Adipocyte (in vitro differentiated cells): ENCODE data around the gene EFNA5.
"Not testable (repeated sequence)": the region's sequence is repeated elsewhere in the genome, so short reads cannot be mapped to it uniquely, and the experiment has no call there.

Source experiments
- DNase-seq: peaks from one replicate; pipeline ENCODE4 v3.0.0-alpha.2; 2015; ENCODE audit warnings: low read depth
- H3K27me3 ChIP-seq: replicated peaks from 2 replicates; pipeline ENCODE4 v1.7.0; 2013; ENCODE audit warnings: mild to moderate bottlenecking, low read length, moderate library complexity; ENCODE audit not compliant: control insufficient read depth, insufficient read depth
- H3K36me3 ChIP-seq: 2 replicates; pipeline ENCODE4 v1.7.0; 2013; ENCODE audit warnings: low read length, mild to moderate bottlenecking, moderate library complexity; ENCODE audit not compliant: control insufficient read depth, insufficient read depth, severe bottlenecking
- H3K4me1 ChIP-seq: 2 replicates; pipeline ENCODE4 v1.7.0; 2013; ENCODE audit warnings: mild to moderate bottlenecking, low read length, moderate library complexity; ENCODE audit not compliant: control insufficient read depth, insufficient read depth
- H3K4me3 ChIP-seq: 2 replicates; pipeline ENCODE4 v1.7.0; 2013; ENCODE audit warnings: mild to moderate bottlenecking, low read length, moderate library complexity
- H3K9ac ChIP-seq: 2 replicates; pipeline ENCODE4 v1.7.0; 2013; ENCODE audit warnings: mild to moderate bottlenecking, low read length, moderate library complexity
- H3K9me3 ChIP-seq: 2 replicates; pipeline ENCODE4 v1.7.0; 2013; ENCODE audit warnings: mild to moderate bottlenecking, low read length, moderate library complexity; ENCODE audit not compliant: control insufficient read depth

Gene EFNA5

DNA sequence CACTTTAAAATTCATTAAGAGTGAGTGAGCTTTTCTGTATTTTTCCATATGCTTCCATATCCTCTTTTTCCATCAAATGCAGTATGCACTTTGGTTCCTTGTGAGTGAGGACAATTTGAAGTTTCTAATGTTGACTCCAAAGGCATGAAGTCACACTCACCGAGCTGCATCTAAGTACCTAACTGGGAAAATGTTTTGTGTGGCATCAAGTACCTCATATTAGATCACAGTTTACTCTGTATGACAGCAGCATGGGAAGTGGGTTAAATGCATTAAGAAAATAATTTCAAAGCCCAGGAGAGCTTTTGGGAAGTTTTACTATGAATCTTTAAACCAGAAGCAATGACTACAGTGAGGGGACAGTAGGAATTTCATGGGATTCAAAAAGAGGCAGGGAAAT, 207.0 kb downstream of the EFNA5 start:
- H3K9me3 ChIP-seq: peaks cover 5% of the 10 kb centered on the region
- H3K27me3 ChIP-seq: no peaks in the 10 kb centered on the region
- H3K4me1 ChIP-seq: no peaks in the 10 kb centered on the region

DNA sequence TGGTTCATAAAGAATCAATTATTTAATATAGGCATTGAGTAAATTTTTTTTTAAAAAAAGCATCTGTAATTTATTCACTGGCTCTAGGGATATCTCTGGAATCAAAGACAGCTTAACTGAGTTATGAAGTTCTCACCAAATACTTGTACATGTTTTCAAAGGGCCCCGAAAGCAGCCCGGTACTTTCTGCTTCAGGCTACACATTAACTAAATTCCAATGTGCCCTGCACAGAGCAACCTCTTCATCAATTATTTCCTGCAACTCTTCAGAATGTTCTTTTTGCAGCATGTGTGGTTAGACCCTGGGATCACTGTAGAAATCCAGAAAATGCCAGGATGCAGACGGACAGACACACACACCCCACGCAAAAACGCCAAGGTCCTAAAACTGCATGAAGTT, 209.0 kb downstream of the EFNA5 start:
- Histone ChIP-seq H3K27me3 (no peaks in the 10 kb centered on the region), H3K36me3 (no peaks in the 10 kb centered on the region), H3K4me1 (peaks cover 1% of the 10 kb centered on the region), H3K9me3 (peaks cover 5% of the 10 kb centered on the region), H3K9ac (no peak overlapping the region), H3K4me3 (no peak overlapping the region)
- peak; percentile 45 for DNase-seq

More for the DNA sequence above, 207.0 kb downstream of the EFNA5 start:
- Histone ChIP-seq H3K9ac (no peak overlapping the region), H3K36me3 (no peaks in the 10 kb centered on the region), H3K4me3 (no peak overlapping the region)
- DNase-seq: no peak

DNA sequence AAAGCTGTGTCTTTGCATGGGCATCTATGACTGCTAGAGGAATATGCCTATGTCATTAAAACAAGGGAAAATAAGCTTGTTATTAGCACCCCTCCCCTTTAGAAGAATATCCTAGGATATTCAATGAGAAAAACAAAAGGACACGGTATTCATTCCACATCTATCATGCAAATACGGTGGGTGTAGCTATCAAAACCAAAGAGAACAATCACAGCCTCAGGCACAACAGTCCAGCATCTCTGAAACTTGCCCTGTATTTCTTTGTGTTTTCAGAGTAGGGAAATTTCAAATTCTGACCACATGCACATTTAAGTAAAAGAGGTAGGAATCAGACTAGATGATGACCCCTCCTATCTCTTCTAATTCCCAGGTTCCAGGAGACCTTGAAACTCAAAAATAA, 209.9 kb downstream of the EFNA5 start:
- DNase-seq: no peak
- Histone ChIP-seq H3K9ac (no peak overlapping the region), H3K4me1 (peaks cover 11% of the 10 kb centered on the region)

DNA sequence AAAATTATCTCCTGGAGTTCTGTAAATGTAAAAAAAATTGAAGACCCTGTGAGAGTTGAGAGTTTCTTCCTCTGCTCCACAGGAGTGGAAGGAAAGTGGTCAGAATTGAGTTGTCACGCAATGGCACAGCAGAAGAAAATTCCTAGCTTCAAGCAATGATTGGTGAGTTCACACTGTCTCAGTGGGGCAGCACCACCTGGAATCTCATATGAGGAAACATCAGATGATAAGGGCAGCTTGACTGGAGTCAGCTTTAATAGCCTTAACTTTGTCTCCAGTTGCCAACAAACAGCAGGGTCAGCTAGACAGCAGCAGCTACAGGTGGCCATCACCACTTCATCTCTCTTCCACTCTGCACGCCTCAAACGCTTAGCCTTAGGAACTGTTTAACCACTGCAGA, 211.1 kb downstream of the EFNA5 start:
- no peak overlapping the region for H3K9ac ChIP-seq
- peaks cover 5% of the 10 kb centered on the region for H3K9me3 ChIP-seq
- H3K4me3 ChIP-seq: no peak overlapping the region
- peaks cover 23% of the 10 kb centered on the region for H3K4me1 ChIP-seq
- no peak for DNase-seq
- no peaks in the 10 kb centered on the region for H3K27me3 ChIP-seq
- no peaks in the 10 kb centered on the region for H3K36me3 ChIP-seq

More for the DNA sequence above, 209.9 kb downstream of the EFNA5 start:
- no peaks in the 10 kb centered on the region for H3K27me3 ChIP-seq
- H3K9me3 ChIP-seq: peaks cover 5% of the 10 kb centered on the region
- H3K4me3 ChIP-seq: no peak overlapping the region
- no peaks in the 10 kb centered on the region for H3K36me3 ChIP-seq

DNA sequence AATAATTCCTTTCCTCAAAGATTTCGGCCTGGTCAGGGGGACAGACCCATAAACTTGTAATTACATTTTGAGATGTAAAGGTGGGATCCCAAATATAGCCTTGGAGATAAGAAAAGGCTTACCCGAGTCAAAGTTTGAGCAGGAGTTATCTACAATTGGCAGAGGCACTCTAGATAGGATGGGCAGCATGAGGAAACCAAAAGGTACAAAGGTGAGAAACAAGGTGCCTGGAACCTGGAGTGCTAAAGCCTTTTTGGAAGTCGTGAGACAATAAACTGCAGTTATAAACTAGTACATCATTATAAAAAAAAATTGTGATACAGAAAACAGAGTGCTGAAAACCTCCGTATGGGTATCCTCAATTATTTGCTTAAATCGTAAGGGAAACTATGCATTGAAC, 212.4 kb downstream of the EFNA5 start:
- Histone ChIP-seq H3K4me3 (no peak overlapping the region), H3K9me3 (peaks cover 5% of the 10 kb centered on the region), H3K4me1 (peaks cover 23% of the 10 kb centered on the region), H3K27me3 (no peaks in the 10 kb centered on the region), H3K36me3 (no peaks in the 10 kb centered on the region), H3K9ac (no peak overlapping the region)
- no peak for DNase-seq

DNA sequence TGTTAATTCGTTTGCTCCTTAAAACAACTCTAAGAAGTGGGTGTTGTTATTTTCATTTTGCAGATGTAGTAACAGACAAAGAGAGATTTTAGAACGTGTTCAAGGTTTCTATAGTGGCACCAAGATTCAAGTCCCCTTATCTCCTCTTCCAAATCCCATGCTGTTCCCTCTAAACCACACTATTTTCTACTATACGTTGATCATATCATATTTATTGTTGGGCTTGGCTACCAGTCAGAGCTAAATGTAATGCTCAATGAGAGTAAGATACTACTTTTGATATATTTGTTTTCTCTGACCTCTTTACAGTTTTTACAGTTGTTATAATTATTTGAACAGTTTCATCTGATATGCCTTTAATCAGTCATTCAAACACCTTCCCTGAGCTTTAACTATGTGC, 212.9 kb downstream of the EFNA5 start:
- Histone ChIP-seq H3K4me3 (no peak overlapping the region), H3K4me1 (peaks cover 23% of the 10 kb centered on the region), H3K36me3 (no peaks in the 10 kb centered on the region), H3K9me3 (peaks cover 5% of the 10 kb centered on the region), H3K27me3 (no peaks in the 10 kb centered on the region), H3K9ac (no peak overlapping the region)
- DNase-seq: no peak

DNA sequence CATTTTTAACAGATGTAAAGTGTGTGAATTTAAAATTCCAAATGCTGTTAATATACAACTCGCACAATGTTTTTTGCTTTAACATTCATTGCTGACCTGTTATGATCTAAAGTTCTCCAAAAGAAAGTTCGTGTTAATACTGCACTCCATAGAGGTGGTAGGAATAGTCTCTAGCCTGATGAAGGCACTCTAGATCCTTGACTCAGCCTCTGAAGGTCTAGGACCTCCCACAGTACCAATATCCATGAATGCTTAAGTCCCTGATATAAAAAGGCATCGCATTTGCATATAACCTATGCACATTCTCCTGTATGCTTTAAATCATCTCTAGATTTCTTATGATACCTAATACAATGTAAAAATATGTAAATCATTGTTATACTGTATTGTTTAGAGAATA, 213.6 kb downstream of the EFNA5 start:
- DNase-seq: no peak
- Histone ChIP-seq H3K36me3 (no peaks in the 10 kb centered on the region), H3K9ac (no peak overlapping the region), H3K4me3 (no peak overlapping the region), H3K9me3 (peaks cover 5% of the 10 kb centered on the region), H3K4me1 (peaks cover 23% of the 10 kb centered on the region), H3K27me3 (no peaks in the 10 kb centered on the region)

DNA sequence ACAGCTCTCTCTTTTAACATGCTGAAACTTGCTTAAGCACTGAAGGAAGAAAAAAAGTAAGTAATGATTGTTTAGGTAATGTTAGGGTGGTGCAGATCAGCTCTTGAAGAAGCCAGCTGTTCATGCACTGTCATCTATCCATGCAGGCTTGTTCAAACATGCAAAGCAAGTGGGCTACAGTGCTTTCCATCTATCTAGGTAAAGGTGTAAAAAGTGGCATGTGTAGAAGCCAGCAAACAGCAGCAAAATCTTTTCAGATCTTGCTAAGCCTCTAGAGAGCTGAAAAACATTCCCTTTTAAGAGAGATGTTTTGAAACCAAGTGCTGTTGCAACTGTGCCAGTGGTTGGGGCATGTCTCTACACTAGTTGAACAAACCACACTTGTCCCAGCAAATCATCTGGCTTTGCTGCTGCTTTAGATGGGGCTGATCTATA, 214.4 kb downstream of the EFNA5 start:
- no peak overlapping the region for H3K9ac ChIP-seq
- no peak overlapping the region for H3K4me3 ChIP-seq
- DNase-seq: no peak
- peaks cover 5% of the 10 kb centered on the region for H3K9me3 ChIP-seq
- no peaks in the 10 kb centered on the region for H3K27me3 ChIP-seq
- no peaks in the 10 kb centered on the region for H3K36me3 ChIP-seq
- peaks cover 23% of the 10 kb centered on the region for H3K4me1 ChIP-seq

DNA sequence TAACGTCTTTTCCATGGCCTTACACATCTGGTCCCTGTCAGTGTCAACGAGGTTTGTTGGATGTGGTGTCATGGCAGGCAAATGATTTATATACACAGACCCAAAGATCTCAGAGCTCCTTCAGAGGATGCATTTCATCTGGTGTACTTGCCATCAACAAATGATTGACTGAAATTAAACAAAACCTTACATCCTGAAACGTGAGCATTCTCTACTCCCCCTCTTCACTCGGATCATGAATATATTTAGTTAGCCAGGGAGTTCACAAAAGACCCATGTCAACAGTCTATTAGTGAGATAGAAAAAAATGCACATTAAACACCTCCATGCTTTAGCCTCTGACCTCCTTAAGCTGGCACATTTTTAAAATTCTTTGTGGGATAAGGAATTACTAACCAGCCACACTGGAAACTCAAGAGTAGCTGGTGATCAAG, 215.6 kb downstream of the EFNA5 start:
- Histone ChIP-seq H3K27me3 (no peaks in the 10 kb centered on the region), H3K4me1 (peaks cover 23% of the 10 kb centered on the region), H3K9me3 (peaks cover 5% of the 10 kb centered on the region), H3K4me3 (no peak overlapping the region), H3K36me3 (no peaks in the 10 kb centered on the region), H3K9ac (no peak overlapping the region)
- no peak for DNase-seq

DNA sequence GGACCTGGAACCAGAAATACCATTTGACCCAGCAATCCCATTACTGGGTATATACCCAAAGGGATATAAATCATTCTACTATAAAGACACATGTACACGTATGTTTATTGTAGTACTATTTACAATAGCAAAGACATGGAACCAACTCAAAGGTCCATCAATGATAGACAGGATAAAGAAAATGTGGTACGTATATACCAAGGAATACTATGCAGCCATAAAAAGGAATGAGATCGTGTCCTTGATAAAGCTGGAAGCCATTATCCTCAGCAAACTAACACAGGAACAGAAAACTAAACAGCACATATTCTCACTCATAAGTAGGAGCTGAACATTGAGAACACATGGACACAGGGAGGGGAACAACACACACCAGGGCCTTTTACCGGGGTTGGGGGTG, 218.9 kb downstream of the EFNA5 start:
- H3K4me3 ChIP-seq, H3K9ac ChIP-seq, H3K27me3 ChIP-seq, H3K36me3 ChIP-seq, H3K9me3 ChIP-seq, DNase-seq: not testable (repeated sequence)
- H3K4me1 ChIP-seq: peaks cover 22% of the 10 kb centered on the region

DNA sequence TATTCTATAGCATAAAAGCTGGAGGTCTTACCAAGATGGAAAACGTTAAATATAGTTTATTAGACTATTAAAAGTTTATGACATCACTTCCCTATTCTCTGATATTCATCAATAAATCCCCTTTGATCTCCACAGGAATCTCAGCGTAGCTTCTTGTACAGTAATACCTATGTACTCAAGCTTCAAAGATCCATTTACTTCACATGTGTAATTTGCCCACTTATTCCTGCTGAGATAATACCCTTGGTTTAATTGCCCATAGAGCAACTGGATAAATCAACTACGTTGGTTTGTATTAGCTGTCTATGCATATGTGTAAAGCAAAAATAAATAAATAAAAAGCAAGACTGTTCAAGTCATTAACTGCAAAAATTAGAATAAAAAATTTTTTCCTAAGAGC, 219.7 kb downstream of the EFNA5 start:
- Histone ChIP-seq H3K27me3 (no peaks in the 10 kb centered on the region), H3K36me3 (no peaks in the 10 kb centered on the region), H3K4me3 (no peak overlapping the region), H3K4me1 (peaks cover 14% of the 10 kb centered on the region), H3K9me3 (no peaks in the 10 kb centered on the region), H3K9ac (no peak overlapping the region)
- no peak for DNase-seq

DNA sequence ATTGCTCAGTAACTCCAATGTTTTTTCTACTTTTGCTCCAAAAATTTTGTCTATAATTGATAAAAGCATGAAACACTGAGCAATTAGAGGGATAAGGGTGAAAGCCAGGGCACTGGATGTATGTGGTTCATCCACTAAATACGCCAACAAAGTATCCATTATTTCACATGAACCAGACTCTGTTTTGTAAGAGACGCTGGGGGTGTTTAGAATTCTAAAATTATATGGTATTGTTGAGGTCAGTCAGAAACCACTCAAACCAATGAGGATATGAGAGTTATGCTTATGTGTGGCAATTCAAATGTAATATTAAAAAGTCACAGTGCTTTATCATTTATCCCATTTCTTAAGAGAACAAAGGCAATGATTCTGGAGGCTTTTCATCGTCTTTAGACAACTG, 220.2 kb downstream of the EFNA5 start:
- peaks cover 9% of the 10 kb centered on the region for H3K4me1 ChIP-seq

More for the DNA sequence above, 220.2 kb downstream of the EFNA5 start:
- Histone ChIP-seq H3K4me3 (no peak overlapping the region), H3K27me3 (no peaks in the 10 kb centered on the region), H3K9me3 (no peaks in the 10 kb centered on the region), H3K9ac (no peak overlapping the region), H3K36me3 (no peaks in the 10 kb centered on the region)
- no peak for DNase-seq
